ENCODE measurements around the gene SLC25A36.
"Not testable (repeated sequence)": the region's sequence is repeated elsewhere in the genome, so short reads cannot be mapped to it uniquely, and the experiment has no call there.

SLC25A36 gene

DNA sequence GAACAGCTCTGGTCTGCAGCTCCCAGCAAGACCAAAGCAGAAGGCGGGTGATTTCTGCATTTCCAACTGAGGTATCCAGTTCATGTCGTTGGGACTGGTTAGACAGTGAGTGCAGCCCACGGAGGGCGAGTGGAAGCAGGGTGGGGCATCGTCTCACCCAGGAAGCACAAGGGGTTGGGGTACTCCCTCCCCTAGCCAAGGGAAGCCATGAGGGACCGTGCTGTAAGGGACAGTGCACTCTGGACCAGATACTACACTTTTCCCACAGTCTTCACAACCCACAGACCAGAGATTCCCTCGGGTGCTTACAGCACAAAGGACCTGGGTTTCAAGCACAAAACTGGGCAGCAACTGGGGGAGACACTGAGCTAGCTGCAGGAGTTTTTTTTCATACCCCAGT, 8.5 kb upstream of the SLC25A36 start:
- DNase-seq = no peak

DNA sequence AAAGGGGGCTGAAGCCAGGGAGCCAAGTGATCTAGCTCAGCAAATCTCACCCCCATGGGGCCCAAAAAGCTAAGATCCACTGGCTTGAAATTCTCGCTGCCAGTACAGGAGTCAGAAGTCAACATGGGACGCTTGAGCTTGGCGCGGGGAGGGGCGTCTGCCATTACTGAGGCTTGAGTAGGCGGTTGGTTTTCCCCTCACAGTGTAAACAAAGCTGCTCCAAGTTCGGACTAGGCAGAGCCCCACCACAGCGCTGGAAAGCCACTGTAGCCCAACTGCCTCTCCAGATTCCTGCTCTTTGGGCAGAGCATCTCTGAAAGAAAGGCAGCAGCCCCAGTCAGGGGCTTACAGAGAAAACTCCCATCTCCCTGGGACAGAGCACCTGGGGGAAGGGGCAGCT, 8.1 kb upstream of the SLC25A36 start:
- DNase-seq = no peak

DNA sequence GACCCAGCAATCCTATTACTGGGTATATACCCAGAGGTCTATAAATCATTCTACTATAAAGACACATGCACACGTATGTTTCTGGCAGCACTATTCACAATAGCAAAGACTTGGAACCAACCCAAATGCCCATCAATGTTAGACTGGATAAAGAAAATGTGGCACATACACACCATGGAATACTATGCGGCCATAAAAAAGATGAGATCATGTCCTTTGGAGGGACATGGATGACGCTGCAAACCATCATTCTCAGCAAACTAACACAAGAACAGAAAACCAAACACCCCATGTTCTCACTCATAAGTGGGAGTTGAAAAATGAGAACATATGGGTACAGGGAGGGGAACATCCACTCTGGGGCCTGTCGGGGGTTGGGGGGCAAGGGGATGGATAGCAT, 2.3 kb upstream of the SLC25A36 start:
- not testable (repeated sequence) for DNase-seq

DNA sequence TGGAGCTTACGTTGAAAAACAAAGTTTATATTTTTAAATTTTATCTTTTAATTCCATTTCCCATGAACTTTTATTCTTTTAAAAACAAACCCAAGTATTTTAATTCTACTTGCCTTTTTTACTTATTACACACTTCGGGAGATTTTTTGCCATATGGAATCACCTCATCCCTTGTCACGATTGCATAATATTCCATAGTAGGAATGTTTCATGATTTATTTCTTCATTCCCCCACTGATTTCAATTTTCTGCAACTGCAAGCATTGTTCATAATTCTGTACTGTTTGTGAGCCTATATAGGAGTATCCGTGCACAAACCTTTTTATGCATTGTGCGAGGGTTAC, 574 bp upstream of the SLC25A36 start:
- peak in 1 of 2 donors; percentile 9 for DNase-seq

DNA sequence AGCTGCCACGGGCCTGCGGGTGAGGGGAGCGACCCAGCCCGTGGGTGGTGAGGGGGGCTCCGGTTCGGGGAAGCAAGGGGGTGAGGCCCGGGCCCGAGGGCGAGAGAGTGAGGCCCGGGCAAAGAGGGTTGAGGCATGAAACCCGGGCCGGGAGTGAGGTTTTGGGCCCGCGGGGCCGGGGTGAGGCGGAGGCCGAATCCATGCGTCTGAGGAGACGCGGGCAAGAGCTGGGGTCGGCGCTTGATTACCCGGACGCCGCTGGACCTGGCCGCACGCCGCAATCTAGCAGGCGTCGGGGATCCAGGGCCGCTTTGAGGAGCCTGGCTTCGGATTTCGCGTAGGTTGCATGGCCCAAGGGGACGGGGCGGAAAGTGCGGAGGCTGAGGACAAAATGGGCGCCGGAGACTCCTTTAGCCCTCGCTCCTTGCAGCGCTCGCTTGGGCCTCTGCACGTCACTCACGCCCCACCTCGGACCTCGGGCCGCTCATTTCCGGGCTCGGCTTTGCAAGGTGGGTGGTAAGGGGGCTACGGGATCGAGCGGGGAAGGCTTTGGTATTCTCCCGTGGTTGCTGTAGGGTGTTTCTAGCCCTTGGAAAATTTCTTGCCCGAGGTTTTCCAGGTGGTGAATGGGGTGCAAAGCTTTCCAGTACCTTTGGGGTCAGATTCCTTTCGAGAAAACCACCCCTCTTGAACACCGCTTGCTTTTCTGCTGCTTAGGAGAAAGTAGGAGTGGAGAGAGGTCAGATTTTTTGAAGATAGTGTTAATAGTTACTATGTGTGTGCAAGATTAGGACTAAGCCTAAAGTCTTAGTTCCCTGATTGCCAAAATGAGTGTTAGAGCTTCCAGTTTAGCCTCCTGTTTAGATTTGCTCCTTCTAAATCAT, 827 bp downstream of the SLC25A36 start:
- peak; percentile 56 to 61 for DNase-seq

DNA sequence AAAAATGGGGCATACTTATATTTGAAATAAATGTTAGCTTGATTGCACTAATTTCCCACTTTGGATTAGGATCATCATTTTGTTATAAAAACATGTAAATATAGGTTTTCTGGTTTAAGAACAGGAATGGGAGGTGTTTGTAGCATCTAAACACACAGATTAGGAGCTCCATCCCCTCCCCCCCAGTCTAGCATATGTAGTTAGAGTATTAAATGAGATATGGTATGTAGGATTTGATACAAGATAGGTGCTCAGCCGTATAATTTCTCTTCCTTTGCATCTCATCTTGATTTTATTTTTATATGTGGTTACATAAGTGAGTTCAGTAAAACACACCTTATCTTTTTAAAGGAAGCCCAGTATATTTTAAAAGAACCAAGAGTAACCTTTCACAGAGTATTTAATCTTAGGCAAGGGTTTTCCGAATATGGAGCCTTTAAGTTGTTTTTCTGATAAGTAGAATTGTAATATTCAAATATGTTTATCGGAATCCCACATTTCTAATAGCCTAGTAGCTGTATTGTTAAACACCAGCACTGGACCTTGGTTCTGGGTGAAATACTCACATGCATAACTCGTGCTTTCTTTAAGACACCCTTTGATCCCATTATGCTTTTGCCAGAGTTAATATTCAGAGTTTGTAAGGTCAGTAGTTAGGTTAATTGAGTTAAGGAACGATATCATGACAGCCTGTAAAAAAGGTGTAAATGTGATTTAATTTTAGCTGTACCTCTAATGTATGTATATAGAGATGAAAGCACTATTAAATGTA, 2.3 kb downstream of the SLC25A36 start:
- DNase-seq = no peak

DNA sequence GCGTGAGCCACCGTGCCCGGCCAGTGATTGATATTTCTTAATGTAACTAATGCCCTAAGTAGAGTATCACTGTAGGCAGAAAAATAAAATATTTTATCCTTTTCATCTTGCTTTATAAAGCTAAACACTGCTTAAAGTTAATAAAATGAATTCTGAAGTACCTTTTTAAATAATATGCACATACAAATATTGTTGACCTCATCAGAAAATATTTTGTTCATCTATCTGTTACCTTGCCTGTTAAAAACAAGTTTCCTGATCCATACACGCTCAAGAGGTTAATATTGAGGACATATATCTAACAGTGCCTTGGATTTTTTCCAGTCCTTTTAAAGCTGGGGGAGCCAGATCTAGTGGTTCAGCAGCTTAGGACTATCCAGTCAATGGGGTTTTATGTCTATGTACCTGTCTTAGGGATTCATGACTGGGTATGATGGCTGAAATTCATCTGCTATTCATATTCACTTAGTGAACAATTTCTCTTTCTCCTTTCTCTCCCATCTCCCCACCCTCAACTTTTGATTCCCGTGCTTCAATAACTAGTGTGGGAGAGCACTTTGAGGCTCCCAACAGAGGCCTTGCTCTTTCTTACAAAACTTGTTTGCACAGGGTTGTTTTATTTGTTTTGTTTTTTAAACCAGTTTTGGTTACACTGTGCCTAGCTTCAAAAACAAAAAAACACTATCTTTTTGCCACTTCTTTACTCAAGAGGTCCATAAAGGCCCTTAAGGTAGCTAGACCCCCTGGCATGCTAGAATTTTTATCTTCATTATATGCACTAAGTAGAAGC, 7.0 kb downstream of the SLC25A36 start:
- no peak for DNase-seq

DNA sequence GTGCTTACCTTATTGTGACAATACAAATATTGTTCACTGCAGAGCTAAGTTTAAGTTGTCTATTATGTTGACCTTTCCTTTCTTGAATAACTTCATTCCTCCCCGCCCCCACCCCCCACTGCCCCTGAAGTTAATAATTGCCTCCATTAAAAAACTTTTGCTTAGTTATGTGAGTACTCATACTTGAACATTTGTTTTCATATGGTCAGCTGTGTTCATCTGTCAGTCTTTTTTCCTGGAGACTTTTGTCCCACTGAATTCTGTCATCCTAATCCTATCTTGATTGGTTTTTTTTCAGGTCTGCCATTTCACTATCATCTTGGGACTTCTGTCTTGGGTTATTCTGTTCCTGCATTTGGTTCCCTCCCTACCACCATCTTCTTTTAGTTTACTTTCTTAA, 8.5 kb downstream of the SLC25A36 start:
- DNase-seq = no peak

DNA sequence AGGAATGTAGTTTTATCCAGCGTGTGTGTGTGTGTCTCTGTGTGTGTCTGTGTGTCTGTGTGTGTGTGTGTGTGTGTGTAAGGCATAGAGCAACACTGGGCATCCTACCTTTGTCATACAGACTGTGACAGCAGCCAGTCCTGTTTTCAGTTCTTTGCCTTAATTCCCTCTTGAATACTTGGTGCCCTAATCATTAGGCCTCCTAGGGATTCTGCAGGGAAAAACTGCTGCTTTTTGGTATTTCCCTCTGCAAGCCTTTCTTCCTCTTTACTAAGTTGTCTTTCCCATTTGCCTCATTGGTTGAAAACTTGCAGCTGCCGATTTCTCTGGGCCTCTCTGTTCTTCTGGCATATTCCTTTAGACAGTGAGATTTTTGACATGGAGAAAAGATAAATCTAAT, 9.2 kb downstream of the SLC25A36 start:
- DNase-seq = peak; percentile 41 to 42

DNA sequence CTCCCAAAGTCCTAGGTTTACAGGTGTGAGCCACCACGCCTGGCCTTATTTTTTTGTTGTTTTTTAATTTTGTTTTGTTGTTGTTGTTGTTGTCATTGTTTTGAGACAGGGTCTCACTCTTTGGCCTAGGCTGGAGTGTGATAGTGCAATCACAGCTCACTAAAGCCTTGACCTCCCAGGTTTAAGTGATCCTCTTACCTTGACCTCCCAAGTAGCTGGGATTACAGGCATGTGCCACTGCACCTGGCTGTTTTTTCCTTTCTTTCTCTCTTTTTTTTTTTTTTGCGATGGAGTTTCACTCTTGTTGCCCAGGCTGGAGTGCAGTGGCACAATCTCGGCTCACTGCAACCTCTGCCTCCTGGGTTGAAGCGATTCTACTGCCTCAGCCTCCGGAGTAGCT, 10.1 kb downstream of the SLC25A36 start:
- not testable (repeated sequence) for DNase-seq

DNA sequence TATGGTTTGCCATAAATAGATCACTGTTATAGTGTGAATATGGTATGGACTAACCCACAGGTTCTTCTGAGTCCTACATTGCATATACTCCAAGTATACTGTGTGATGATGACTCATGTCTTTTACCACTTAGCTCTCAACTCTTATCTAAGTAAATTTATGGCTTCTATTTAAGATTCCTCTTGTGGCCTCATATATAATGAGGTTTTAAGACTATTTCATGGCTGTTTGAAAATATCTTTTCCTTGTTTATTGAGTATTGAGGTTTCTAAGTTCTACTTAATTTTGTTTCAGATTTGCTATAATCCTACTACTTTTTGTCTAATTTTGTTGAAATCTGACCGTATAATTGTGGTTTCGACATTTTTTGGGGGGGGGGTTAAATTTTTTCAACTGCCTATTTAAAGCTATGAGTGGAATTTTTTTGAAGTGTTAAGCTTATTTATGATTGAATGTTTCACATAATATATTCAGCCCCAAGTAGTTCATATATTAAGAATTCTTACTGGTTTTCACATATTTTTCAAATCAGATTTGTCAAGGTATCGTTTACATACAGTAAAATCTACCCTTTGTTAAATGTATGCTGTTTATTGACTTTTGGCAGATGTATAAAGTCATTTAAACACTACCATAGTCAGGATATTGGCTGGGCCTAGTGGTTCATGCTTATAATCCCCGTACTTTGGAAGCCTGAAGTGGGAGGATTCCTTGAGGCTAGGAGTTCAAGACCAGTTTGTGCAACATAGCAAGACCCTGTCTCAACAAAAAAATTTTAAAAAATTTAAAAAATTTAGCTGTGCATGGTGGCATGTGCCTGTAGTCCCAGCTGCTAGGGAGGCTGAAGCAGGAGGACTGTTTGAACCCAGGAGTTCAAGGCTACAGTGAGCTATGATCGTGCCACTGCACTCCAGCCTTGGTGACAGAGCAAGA, 11.7 kb downstream of the SLC25A36 start:
- DNase-seq = peak; percentile 20 to 35

DNA sequence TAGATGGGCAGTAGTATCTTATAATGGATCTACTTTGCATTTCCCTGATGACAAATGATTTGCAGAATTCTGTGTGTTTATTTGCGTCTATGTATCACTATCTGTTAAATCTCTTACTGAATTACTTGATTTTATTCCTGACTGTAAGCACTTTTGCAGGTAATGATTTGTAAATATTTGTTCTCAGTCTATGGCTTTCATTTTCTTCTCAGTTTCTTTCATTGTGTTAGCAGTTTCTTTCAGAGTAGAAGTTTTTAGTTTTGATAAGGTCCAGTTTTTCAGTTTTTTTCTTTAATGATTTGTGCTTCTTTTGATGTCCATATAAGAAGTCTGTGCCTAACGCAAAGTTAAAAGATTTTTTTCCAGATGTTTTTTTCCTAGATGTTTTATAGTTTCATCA, 12.9 kb downstream of the SLC25A36 start:
- no peak for DNase-seq

DNA sequence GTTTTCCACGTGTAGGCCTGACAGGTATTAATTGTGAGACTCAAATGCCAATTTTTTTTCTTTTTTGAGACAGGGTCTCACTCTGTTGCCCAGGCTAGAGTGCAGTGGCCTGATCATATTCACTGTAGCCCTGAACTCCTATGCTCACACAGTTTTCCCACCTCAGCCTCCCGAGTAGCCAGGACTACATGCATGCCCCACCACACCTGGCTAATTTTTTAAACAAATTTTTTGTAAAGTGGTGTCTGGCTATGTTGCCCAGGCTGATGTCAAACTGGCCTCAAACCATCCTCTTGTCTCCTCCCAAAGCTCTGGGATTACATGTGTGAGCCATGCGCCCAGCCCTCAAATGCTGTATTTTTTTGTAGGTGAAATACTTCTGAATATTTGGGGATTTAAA, 14.0 kb downstream of the SLC25A36 start:
- DNase-seq = no peak

DNA sequence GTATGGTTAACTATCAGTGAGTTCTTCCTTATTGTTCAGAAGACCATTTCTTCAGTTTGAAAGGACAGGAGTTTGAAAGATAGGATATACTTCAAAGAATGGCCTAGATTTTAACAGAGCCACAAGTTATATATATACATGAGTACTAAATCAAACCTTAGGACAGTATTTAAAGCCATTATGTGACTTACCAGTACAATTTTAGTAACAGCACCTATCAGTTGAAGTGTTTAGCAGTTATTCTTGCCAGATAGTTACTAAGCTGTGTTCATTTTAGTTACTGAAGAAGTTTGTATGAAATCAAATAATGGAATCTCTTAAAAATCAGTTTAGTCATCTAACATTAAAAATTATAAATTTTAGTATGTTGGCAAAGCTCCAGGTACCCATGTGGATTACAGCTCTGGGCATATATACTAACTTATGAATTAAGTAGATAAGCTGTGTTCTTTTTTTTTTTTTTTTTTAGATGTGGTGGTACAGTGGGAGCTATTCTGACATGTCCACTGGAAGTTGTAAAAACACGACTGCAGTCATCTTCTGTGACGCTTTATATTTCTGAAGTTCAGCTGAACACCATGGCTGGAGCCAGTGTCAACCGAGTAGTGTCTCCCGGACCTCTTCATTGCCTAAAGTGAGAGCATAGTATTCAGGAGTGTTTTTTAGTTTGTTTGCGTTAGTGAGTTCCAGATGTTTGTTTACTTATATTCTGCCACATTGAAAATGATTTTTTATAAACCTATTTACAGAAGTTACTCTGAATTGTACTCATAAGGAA, 14.6 kb downstream of the SLC25A36 start:
- DNase-seq = no peak

DNA sequence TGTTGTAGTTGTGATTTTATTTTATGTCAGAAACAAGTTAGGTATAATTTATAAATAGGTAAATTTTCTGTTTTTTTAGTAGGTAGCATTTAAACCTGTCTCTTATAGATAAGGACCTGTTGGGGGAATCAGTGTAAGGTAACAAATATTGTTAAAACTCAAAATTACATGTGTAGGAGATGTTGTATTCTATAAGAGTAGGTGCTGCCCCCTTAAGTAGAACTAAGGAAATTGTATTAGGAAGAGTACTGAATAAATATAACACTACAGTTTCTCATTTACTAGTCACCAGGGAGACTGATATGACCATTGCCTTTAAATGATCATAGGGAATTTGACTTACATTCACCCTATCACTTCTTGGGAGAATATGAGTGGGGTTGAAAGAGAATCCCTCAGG, 31.2 kb downstream of the SLC25A36 start:
- peak; percentile 5 for DNase-seq

DNA sequence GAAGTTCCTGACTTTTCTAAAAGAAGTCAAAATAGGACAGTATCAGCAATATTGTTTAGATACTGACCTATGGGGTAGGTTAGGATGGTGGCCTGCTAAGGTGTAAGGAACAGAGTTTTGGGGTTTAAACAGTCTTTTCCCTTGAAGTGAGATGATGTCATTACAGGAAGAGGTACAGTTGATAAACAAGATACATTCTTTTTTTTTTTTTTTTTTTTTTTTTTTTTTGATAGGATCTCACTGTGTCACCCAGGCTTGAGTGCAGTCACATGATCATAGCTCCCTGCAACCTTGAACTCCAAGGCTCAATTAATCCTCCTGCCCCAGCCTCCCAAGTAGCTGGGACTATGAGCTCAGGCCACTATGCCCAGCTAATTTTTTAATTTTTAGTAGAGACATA, 33.3 kb downstream of the SLC25A36 start:
- no peak for DNase-seq

DNA sequence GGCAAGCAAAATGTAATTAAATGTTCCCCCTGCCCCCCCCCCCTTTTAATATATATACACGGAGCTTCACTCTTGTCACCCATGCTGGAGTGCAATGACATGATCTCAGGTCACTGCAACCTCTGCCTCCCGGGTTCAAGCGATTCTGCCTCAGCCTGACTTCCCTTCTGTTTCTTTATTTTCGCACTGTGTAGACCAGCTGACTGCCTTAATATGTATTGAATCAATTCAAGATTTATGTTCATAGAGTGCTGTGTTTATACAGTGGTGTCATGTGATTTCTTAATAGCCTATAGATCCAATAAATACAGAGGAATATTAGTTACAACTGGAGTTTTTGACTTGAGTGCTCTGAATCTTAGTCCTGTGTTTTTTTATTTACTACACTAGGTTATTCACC, 39.0 kb downstream of the SLC25A36 start:
- DNase-seq = no peak

DNA sequence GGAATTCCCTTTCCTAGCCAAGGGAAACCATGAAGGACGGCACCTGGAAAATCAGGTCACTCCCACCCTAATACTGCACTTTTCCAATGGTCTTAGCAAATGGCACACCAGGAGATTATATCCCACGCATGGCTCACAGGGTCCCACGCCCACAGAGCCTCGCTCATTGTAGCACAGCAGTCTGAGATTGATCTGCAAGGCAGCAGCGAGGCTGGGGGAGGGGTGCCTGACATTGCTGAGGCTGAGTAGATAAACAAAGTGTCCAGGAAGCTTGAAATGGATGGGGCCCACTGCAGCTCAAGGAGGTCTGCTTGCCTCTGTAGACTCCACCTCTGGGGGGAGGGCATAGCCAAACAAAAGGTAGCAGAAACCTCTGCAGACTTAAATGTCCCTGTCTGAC, 46.2 kb downstream of the SLC25A36 start:
- DNase-seq = not testable (repeated sequence)

DNA sequence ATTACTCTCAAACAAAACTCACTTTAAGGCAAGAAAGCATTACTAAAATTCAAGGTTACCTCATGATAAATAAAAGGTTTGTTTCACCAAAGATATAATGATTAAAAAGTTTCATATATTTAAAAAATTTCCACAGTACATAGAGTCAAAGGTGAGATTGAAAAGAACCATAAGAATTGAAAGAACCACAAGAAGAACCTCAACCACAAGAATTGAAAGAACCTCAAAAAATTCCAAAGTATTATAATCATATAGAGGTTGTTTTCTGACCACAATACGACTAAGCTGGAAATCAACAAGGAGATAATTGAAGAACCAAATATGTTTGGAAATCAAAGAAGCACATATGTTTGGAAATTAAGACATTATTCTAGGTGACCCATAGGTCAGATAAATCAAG, 52.7 kb downstream of the SLC25A36 start:
- no peak for DNase-seq

DNA sequence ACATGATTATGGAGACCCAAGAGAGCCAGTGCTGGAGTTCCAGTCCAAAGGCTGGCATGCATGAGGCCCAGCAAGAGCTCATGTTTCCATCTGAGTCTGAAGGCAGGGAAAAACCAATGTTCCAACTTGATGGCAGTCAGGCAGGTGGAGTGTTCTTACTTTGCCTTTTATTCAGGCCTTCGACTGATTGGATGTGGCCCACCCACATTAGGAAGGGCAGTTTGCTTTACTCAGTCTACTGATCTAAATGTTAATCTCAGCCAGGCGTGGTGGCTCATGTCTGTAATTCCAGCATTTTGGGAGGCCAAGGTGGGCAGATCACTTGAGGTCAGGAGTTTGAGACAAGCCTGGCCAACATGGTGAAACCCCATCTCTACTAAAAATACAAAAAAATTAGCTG, 53.2 kb downstream of the SLC25A36 start:
- DNase-seq = not testable (repeated sequence)

DNA sequence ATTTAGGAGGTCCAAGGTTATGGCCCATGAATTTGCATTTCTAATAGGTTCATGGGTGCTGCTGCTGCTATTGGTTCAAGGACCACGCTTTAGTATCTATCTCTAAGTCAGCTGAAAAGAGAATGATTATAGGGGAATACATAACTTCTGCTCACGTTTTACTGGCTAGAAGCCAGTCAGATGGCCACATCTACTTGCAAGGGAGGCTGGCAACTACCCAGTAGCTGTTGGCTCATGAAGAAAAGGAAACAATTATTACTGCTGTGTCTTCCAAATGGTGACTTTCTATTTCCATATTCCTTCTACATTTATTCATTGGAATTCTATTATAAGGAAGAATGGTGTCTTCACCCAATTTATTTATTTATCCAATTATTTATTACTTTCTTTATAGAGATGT, 54.2 kb downstream of the SLC25A36 start:
- DNase-seq = no peak
